DOHH2 (cell line): ENCODE measurements around the gene NR1H4.

ENCODE experiments used
- H3F3A ChIP-seq: fragments of 200-600 bp; sonication (generic), shearing (Covaris generic); 2 replicates; pipeline ENCODE4 v1.6.0; 2016; ENCODE audit warnings: antibody characterized with exemption, mild to moderate bottlenecking; ENCODE audit not compliant: control insufficient read depth, insufficient read depth
- H3K27ac ChIP-seq: fragments of 200-600 bp; sonication (generic); 2 replicates; pipeline ENCODE4 v1.5.1; 2014; ENCODE audit warnings: low read depth, mild to moderate bottlenecking, low read length, moderate library complexity
- H3K27me3 ChIP-seq: fragments of 200-600 bp; sonication (generic); 2 replicates; pipeline ENCODE4 v1.6.1; 2014; ENCODE audit warnings: mild to moderate bottlenecking, low read length, mixed read lengths; ENCODE audit not compliant: control insufficient read depth
- H3K36me3 ChIP-seq: fragments of 200-600 bp; sonication (generic); 2 replicates; pipeline ENCODE4 v1.6.1; 2014; ENCODE audit warnings: mild to moderate bottlenecking, low read length, moderate library complexity, mixed read lengths; ENCODE audit not compliant: control insufficient read depth
- H3K4me1 ChIP-seq: fragments of 200-600 bp; sonication (generic); 2 replicates; pipeline ENCODE4 v1.6.1; 2014; ENCODE audit warnings: mild to moderate bottlenecking, low read length, mixed read lengths; ENCODE audit not compliant: control insufficient read depth
- H3K4me2 ChIP-seq: fragments of 200-600 bp; sonication (generic); 2 replicates; pipeline ENCODE4 v1.6.0; 2014; ENCODE audit warnings: mild to moderate bottlenecking, low read length, moderate library complexity
- H3K4me3 ChIP-seq: fragments of 200-600 bp; sonication (generic); 2 replicates; pipeline ENCODE4 v1.5.1; 2014; ENCODE audit warnings: mild to moderate bottlenecking, low read length, mixed read lengths
- H3K79me2 ChIP-seq: fragments of 200-600 bp; sonication (generic); 2 replicates; pipeline ENCODE4 v1.6.1; 2014; ENCODE audit warnings: mild to moderate bottlenecking, low read length, mixed read lengths; ENCODE audit not compliant: control insufficient read depth
- H3K9me2 ChIP-seq: fragments of 200-600 bp; sonication (generic); replicated peaks from 2 replicates; pipeline ENCODE4 v1.6.1; 2014; ENCODE audit warnings: mild to moderate bottlenecking, low read length, mixed read lengths; ENCODE audit not compliant: control insufficient read depth
- H3K9me3 ChIP-seq: fragments of 200-600 bp; sonication (generic); 2 replicates; pipeline ENCODE4 v1.6.1; 2014; ENCODE audit warnings: antibody characterized with exemption, low read length, mixed read lengths; ENCODE audit not compliant: control insufficient read depth, insufficient read depth
- H4K20me1 ChIP-seq: fragments of 200-600 bp; sonication (generic); 2 replicates; pipeline ENCODE4 v1.6.0; 2014; ENCODE audit warnings: low read depth, mild to moderate bottlenecking, antibody characterized with exemption, low read length, moderate library complexity; ENCODE audit not compliant: control insufficient read depth, insufficient read depth
- CTCF ChIP-seq: fragments of 200-600 bp; sonication (generic); IDR thresholded peaks from one replicate; pipeline ENCODE4 v1.5.1; 2014; ENCODE audit warnings: antibody characterized with exemption, mild to moderate bottlenecking, low read depth, low read length; ENCODE audit not compliant: poor library complexity, severe bottlenecking
- EZH2phosphoT487 ChIP-seq: fragments of 200-600 bp; sonication (generic); IDR thresholded peaks from 2 replicates; pipeline ENCODE4 v1.6.1; 2017; ENCODE audit warnings: borderline replicate concordance, mild to moderate bottlenecking, antibody characterized with exemption, low read length, moderate library complexity, mixed read lengths

Gene NR1H4

GRCh38 chr12:100520048-100520769, 46.5 kb downstream of the NR1H4 start:
- no peaks in the 10 kb centered on the region for H3K27me3 ChIP-seq
- no peaks in the 10 kb centered on the region for H4K20me1 ChIP-seq
- no peaks in the 10 kb centered on the region for H3K4me1 ChIP-seq
- no peaks in the 10 kb centered on the region for H3K36me3 ChIP-seq
- H3K79me2 ChIP-seq: no peaks in the 10 kb centered on the region
- no peak overlapping the region for H3K27ac ChIP-seq
- H3K9me3 ChIP-seq: no peaks in the 10 kb centered on the region
- H3F3A ChIP-seq: no peaks in the 10 kb centered on the region
- TF ChIP-seq CTCF (no peak), EZH2phosphoT487 (no peak)
- no peaks in the 10 kb centered on the region for H3K9me2 ChIP-seq
- H3K4me2 ChIP-seq: no peak overlapping the region
- H3K4me3 ChIP-seq: no peak overlapping the region

GRCh38 chr12:100521958-100522357, 48.3 kb downstream of the NR1H4 start:
- no peaks in the 10 kb centered on the region for H3K4me1 ChIP-seq
- H3K79me2 ChIP-seq: no peaks in the 10 kb centered on the region
- H3K4me3 ChIP-seq: no peak overlapping the region
- H3K9me2 ChIP-seq: no peaks in the 10 kb centered on the region
- no peaks in the 10 kb centered on the region for H3K36me3 ChIP-seq
- H3K27me3 ChIP-seq: no peaks in the 10 kb centered on the region
- no peak overlapping the region for H3K27ac ChIP-seq
- H3K9me3 ChIP-seq: no peaks in the 10 kb centered on the region
- H4K20me1 ChIP-seq: no peaks in the 10 kb centered on the region
- H3F3A ChIP-seq: no peaks in the 10 kb centered on the region
- no peak overlapping the region for H3K4me2 ChIP-seq
- TF ChIP-seq EZH2phosphoT487: no peak
- no peak for TF ChIP-seq CTCF

GRCh38 chr12:100528034-100528433, 54.4 kb downstream of the NR1H4 start:
- H3K27ac ChIP-seq: no peak overlapping the region
- H3K36me3 ChIP-seq: no peaks in the 10 kb centered on the region
- no peaks in the 10 kb centered on the region for H3K9me2 ChIP-seq
- H3K9me3 ChIP-seq: no peaks in the 10 kb centered on the region
- H3K27me3 ChIP-seq: peaks cover 2% of the 10 kb centered on the region; the same call in 1 of the 2 replicates
- H3K4me2 ChIP-seq: no peak overlapping the region
- TF ChIP-seq EZH2phosphoT487 (no peak), CTCF (no peak)
- H4K20me1 ChIP-seq: no peaks in the 10 kb centered on the region
- H3F3A ChIP-seq: no peaks in the 10 kb centered on the region
- no peak overlapping the region for H3K4me3 ChIP-seq
- no peaks in the 10 kb centered on the region for H3K4me1 ChIP-seq
- H3K79me2 ChIP-seq: no peaks in the 10 kb centered on the region
